Measurements from ENCODE around the gene LEPROT. TPM values are rescaled to one million over a fixed set of nuclear protein-coding genes. Genes with fewer than 3 reads are reported as not detected.

The LEPROT gene
- total RNA-seq, 1 donor from 2014 or later, result 60.6 TPM

GRCh38 chr1:65478379-65479026, 58.0 kb downstream of the LEPROT start:
- no peak for DNase-seq

- DNase-seq, result no peak
These were observed 59.2 kb downstream of the LEPROT start for GRCh38 chr1:65479554-65480204.

GRCh38 chr1:65480684-65481405, 60.4 kb downstream of the LEPROT start:
- no peak for DNase-seq

DNA sequence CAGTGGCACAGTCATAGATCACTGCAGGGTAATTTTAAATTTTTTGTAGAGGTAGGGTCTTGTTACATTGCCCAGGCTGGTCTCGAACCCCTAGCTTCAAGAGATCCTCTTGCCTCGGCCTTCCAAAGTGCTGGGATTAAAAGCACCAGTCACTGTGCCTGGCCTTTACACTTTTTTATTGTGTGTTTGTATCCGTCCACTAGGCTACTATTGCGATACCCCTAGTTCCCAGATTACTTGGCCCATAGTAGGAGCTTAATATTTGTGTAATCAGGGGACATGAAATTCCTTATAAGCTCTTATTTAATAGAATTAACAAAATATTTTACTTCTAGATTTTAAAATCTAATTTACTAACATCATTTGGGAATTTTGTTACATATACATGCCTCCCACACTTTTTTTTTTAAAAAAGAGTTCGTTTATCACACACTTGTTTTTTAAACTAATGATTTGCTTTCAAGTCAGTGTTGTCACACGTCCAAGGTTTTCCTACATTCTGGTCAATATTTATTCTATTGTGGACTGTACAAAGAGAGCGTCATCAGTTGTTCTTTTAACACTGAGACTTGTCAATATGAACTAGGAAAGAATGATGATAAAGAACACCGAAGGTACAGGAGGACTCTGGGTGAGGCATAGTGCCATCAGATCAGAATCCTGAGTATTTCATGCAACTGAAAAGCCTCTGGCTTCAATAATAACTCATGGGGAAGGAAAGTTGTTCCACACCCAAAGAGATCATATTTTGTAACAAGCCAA, 63.7 kb downstream of the LEPROT start:
- no peak for DNase-seq

Other genes with a start within 250 kb of the LEPROT start
- 11.7 and 11.9 TPM in 2 replicates for gene DNAJC6, start 111.1 kb upstream of the LEPROT start, total RNA-seq
- gene LEPR, start within 50 bp of the LEPROT start, total RNA-seq, result 81.2 and 109 TPM in 2 replicates

Measured in dermis blood vessel endothelial cell (primary cell).